ENCODE results near the gene TBX5. TPM values are rescaled to one million over a fixed set of nuclear protein-coding genes. Genes with fewer than 3 reads are reported as not detected.

The TBX5 gene
- polyA plus RNA-seq, 3 donors, result not detected

GRCh38 chr12:114402084-114402717 is 3.7 kb downstream of the TBX5 start:
- no peaks in the 10 kb centered on the region for H4K20me1 ChIP-seq (ENCODE audit: insufficient read depth, low read length)
- Mint-ChIP-seq H3K27ac (no peak overlapping the region), H3K27me3 (ENCODE audit: low read depth in 3 of 3) (peaks cover 97 to 100% (median 100%) of the 10 kb centered on the region in 3 donors), H3K4me1 (no peaks in the 10 kb centered on the region), H3K4me3 (peak overlapping the region in 1 of 2 donors; percentile 65), H3K36me3 (peaks cover 0 to 3% of the 10 kb centered on the region in 2 donors), H3K9me3 (peaks cover 0 to 35% (median 21%) of the 10 kb centered on the region in 7 donors)
- H3K79me2 ChIP-seq (ENCODE audit: insufficient read depth, low read length), result no peaks in the 10 kb centered on the region
- no peak overlapping the region for H3K4me2 ChIP-seq (replicated peaks; ENCODE audit: extremely low read depth, low read length, poor library complexity, severe bottlenecking)
- WGBS (ENCODE audit: insufficient coverage), result no CpG with 5 or more reads among the region's 5 CpGs
- H3K9me3 ChIP-seq (replicated peaks in 1 of 2; ENCODE audit: control insufficient read depth in 1 of 2, insufficient read depth in 1 of 2, low read length in 2 of 2), result peaks cover 0 to 74% of the 10 kb centered on the region in 2 donors
- H2AFZ ChIP-seq (ENCODE audit: insufficient read depth, low read depth, low read length, poor library complexity, severe bottlenecking), result no peak overlapping the region
- H3K36me3 ChIP-seq (replicated peaks in 1 of 2; ENCODE audit: control insufficient read depth in 1 of 2, insufficient read depth in 2 of 2, low read length in 2 of 2), result no peaks in the 10 kb centered on the region
- intact Hi-C loops (cut with micrococcal nuclease), result no loop called here
- no peak overlapping the region for H3K27ac ChIP-seq (ENCODE audit: low read depth in 1 of 2, low read length in 2 of 2)
- H3K4me3 ChIP-seq (replicated peaks in 1 of 3; ENCODE audit: low read depth in 2 of 3, low read length in 3 of 3), result no peak overlapping the region
- no peaks in the 10 kb centered on the region for H3K4me1 ChIP-seq (ENCODE audit: control insufficient read depth in 1 of 2, insufficient read depth in 2 of 2, low read length in 2 of 2)
- no peak overlapping the region for H3K9ac ChIP-seq (ENCODE audit: insufficient read depth, low read length, poor library complexity, severe bottlenecking)
- DNase-seq, result no peak
- H3K27me3 ChIP-seq (ENCODE audit: control insufficient read depth in 2 of 2, insufficient read depth in 2 of 2, low read length in 2 of 2), result peaks cover 88 to 100% of the 10 kb centered on the region in 2 donors
- TF ChIP-seq CTCF (IDR thresholded peaks at IDR 0.05), result no peak

GRCh38 chr12:114401328-114402083 is 4.4 kb downstream of the TBX5 start:
- peaks cover 88 to 100% of the 10 kb centered on the region in 2 donors for H3K27me3 ChIP-seq (ENCODE audit: control insufficient read depth in 2 of 2, insufficient read depth in 2 of 2, low read length in 2 of 2)

More at GRCh38 chr12:114401328-114402083, 4.4 kb downstream of the TBX5 start:
- H3K4me3 ChIP-seq (replicated peaks in 1 of 3; ENCODE audit: low read depth in 2 of 3, low read length in 3 of 3), result no peak overlapping the region
- H3K4me3 Mint-ChIP-seq, result peak overlapping the region in 1 of 2 donors; percentile 65
- H3K27me3 Mint-ChIP-seq (ENCODE audit: low read depth in 3 of 3), result peaks cover 97 to 100% (median 100%) of the 10 kb centered on the region in 3 donors
- DNase-seq, result no peak
- H3K27ac Mint-ChIP-seq, result no peak overlapping the region
- H4K20me1 ChIP-seq (ENCODE audit: insufficient read depth, low read length), result no peaks in the 10 kb centered on the region
- no peak overlapping the region for H3K4me2 ChIP-seq (replicated peaks; ENCODE audit: extremely low read depth, low read length, poor library complexity, severe bottlenecking)
- no peaks in the 10 kb centered on the region for H3K79me2 ChIP-seq (ENCODE audit: insufficient read depth, low read length)
- no peak overlapping the region for H3K9ac ChIP-seq (ENCODE audit: insufficient read depth, low read length, poor library complexity, severe bottlenecking)
- H2AFZ ChIP-seq (ENCODE audit: insufficient read depth, low read depth, low read length, poor library complexity, severe bottlenecking), result no peak overlapping the region
- H3K9me3 ChIP-seq (replicated peaks in 1 of 2; ENCODE audit: control insufficient read depth in 1 of 2, insufficient read depth in 1 of 2, low read length in 2 of 2), result peaks cover 0 to 67% of the 10 kb centered on the region in 2 donors
- H3K9me3 Mint-ChIP-seq, result peaks cover 0 to 35% (median 17%) of the 10 kb centered on the region in 7 donors
- no peak for TF ChIP-seq CTCF (IDR thresholded peaks at IDR 0.05)
- H3K4me1 Mint-ChIP-seq, result no peaks in the 10 kb centered on the region
- 4% methylated on average over 5 of the region's 10 CpGs for WGBS (ENCODE audit: insufficient coverage)
- no peak overlapping the region for H3K27ac ChIP-seq (ENCODE audit: low read depth in 1 of 2, low read length in 2 of 2)
- H3K4me1 ChIP-seq (ENCODE audit: control insufficient read depth in 1 of 2, insufficient read depth in 2 of 2, low read length in 2 of 2), result no peaks in the 10 kb centered on the region
- no peaks in the 10 kb centered on the region for H3K36me3 Mint-ChIP-seq
- intact Hi-C loops (cut with micrococcal nuclease), result no loop called here
- H3K36me3 ChIP-seq (replicated peaks in 1 of 2; ENCODE audit: control insufficient read depth in 1 of 2, insufficient read depth in 2 of 2, low read length in 2 of 2), result no peaks in the 10 kb centered on the region
